HepG2 (cell line): Measurements from ENCODE around the gene EPB41. TPM values are rescaled to one million over a fixed set of nuclear protein-coding genes. Genes with fewer than 3 reads are reported as not detected.

Source experiments
- ATAC-seq: fragments of 200-7000 bp; cut with Tn5 transposase; 3 replicates; pipeline ENCODE4 v1.9.1; 2020; ENCODE audit warnings: mild to moderate bottlenecking, moderate library complexity
- BruUV-seq: library from RNA; stranded (reverse); fragments of 400-500 nt; replicated peaks from 2 replicates; lab custom pipeline; 2021; lab: Mats Ljungman, UMichigan
- CTCF ChIA-PET: fragments of 300-600 bp; formaldehyde crosslinking; extraction: SDS; loops from one replicate; lab custom pipeline; 2021; ENCODE audit warnings: low total read pairs, inconsistent platforms, low intra/inter-chr PET ratio; lab: Yijun Ruan, JAX
- POLR2A ChIA-PET: fragments of 350-600 bp; sonication (Branson Sonifier 250); formaldehyde crosslinking; loops from one replicate; lab custom pipeline; 2020; ENCODE audit warnings: antibody characterized with exemption, inconsistent platforms; lab: Yijun Ruan, JAX
- DNase-seq: peaks from one replicate; pipeline ENCODE4 v3.0.0-alpha.2; 2015; ENCODE audit warnings: low spot score
- FAIRE-seq: peaks from 3 replicates; lab custom pipeline; 2011; peaks lifted over from hg19 to GRCh38; lab: Jason Lieb, UNC
- H2AFZ ChIP-seq: one replicate; pipeline ENCODE4 v1.6.1; 2011; ENCODE audit warnings: low read length, inconsistent platforms
- H3K27ac ChIP-seq: fragments of 300-600 bp; 3 replicates; pipeline ENCODE4 v1.8.0; 2011; ENCODE audit warnings: mixed run types, mild to moderate bottlenecking, mixed read lengths, low read length, inconsistent platforms; ENCODE audit not compliant: insufficient read depth; ENCODE audit errors: extremely low read length
- H3K27me3 ChIP-seq, 2 experiments: fragments of 200-600 bp in 1 of 2; 2 replicates in 1 of 2; 3 replicates in 1 of 2; pipeline versions ENCODE4 v1.6.0 to v1.8.0; 2011; ENCODE audit warnings: low read length in 2 of 2, mild to moderate bottlenecking in 2 of 2, moderate library complexity in 2 of 2, inconsistent platforms in 1 of 2; ENCODE audit not compliant: insufficient read depth in 2 of 2, control insufficient read depth in 1 of 2
- H3K36me3 ChIP-seq, 2 experiments: fragments of 200-600 bp in 1 of 2; replicated peaks in 1 of 2; 2 replicates in 1 of 2; 3 replicates in 1 of 2; pipeline versions ENCODE4 v1.5.1 to v1.8.0; 2011; ENCODE audit warnings: low read length in 2 of 2, inconsistent platforms in 1 of 2; ENCODE audit not compliant: insufficient read depth in 2 of 2, control insufficient read depth in 1 of 2
- H3K4me1 ChIP-seq: 2 replicates; pipeline ENCODE4 v1.5.1; 2012; ENCODE audit warnings: low read length, inconsistent platforms; ENCODE audit not compliant: insufficient read depth
- H3K4me2 ChIP-seq: 2 replicates; pipeline ENCODE4 v1.6.0; 2011; ENCODE audit warnings: low read depth, low read length, inconsistent platforms
- H3K4me3 ChIP-seq, 3 experiments: fragments of 200-600 bp in 1 of 3; sonication (generic), shearing (Covaris generic) in 1 of 3; replicated peaks in 1 of 3; 2 replicates each; pipeline ENCODE4 v1.5.1; 2011 to 2016; ENCODE audit warnings: low read length in 3 of 3, inconsistent platforms in 2 of 3, low read depth in 2 of 3, mild to moderate bottlenecking in 2 of 3, control low read depth in 1 of 3, mixed read lengths in 1 of 3; ENCODE audit not compliant: insufficient read depth in 1 of 3
- H3K79me2 ChIP-seq: one replicate; pipeline ENCODE4 v1.6.1; 2011; ENCODE audit warnings: low read length, inconsistent platforms; ENCODE audit not compliant: insufficient read depth
- H3K9ac ChIP-seq: 2 replicates; pipeline ENCODE4 v1.6.0; 2011; ENCODE audit warnings: mild to moderate bottlenecking, low read depth, low read length, inconsistent platforms; ENCODE audit not compliant: insufficient read depth
- H3K9me3 ChIP-seq: 2 replicates; pipeline ENCODE4 v1.5.1; 2012; ENCODE audit warnings: mild to moderate bottlenecking, low read length
- H4K20me1 ChIP-seq: 2 replicates; pipeline ENCODE4 v1.6.0; 2011; ENCODE audit warnings: inconsistent platforms, mild to moderate bottlenecking, low read length, moderate library complexity; ENCODE audit not compliant: insufficient read depth
- CEBPB ChIP-seq: IDR thresholded peaks from 2 replicates; pipeline ENCODE4 v1.6.1; 2011; ENCODE audit warnings: low read depth, low read length, improper control_type of control experiment, borderline replicate concordance
- CREM ChIP-seq, 2 experiments: sonication (generic) in 1 of 2; formaldehyde crosslinking in 1 of 2; IDR thresholded peaks; 2 replicates each; pipeline versions ENCODE4 v1.4.0 to v1.6.1; 2016 to 2020; ENCODE audit warnings: antibody characterized with exemption in 1 of 2, mild to moderate bottlenecking in 1 of 2, missing genetic modification reagents in 1 of 2
- HMG20A ChIP-seq: IDR thresholded peaks from 2 replicates; pipeline ENCODE4 v1.6.1; 2016; ENCODE audit warnings: borderline replicate concordance
- NR2F1 ChIP-seq, 2 experiments: fragments of 450-650 bp in 1 of 2; formaldehyde crosslinking in 1 of 2; IDR thresholded peaks; 2 replicates each; pipeline versions ENCODE4 v1.5.0 to v1.6.1; 2016 to 2020; ENCODE audit warnings: mild to moderate bottlenecking in 1 of 2, missing compliant biosample characterization in 1 of 2, missing genetic modification reagents in 1 of 2, moderate library complexity in 1 of 2
- ZBTB43 ChIP-seq: sonication (generic); formaldehyde crosslinking; conservative IDR thresholded peaks from 2 replicates; pipeline ENCODE4 v1.4.0; 2020; ENCODE audit warnings: missing genetic modification reagents
- ZNF230 ChIP-seq: sonication (generic); formaldehyde crosslinking; IDR thresholded peaks from 2 replicates; pipeline ENCODE4 v1.4.0; 2020; ENCODE audit warnings: mild to moderate bottlenecking, missing genetic modification reagents
- ZNF670 ChIP-seq: sonication (generic); formaldehyde crosslinking; IDR thresholded peaks from 2 replicates; pipeline ENCODE4 v1.8.0; 2022; ENCODE audit warnings: mild to moderate bottlenecking, missing genetic modification reagents, borderline replicate concordance
- ZNF772 ChIP-seq: sonication (generic); formaldehyde crosslinking; IDR thresholded peaks from 2 replicates; pipeline ENCODE4 v1.5.0; 2020; ENCODE audit warnings: mild to moderate bottlenecking, missing genetic modification reagents
- WGBS: methylation state at CpG from one replicate; pipeline ENCODE4 v1.1.6; 2017; ENCODE audit warnings: low lambda C conversion rate; 5-methylcytosine and 5-hydroxymethylcytosine counted together
- in situ Hi-C: cut with HindIII; loops from 2 replicates; pipeline ENCODE4 v1.10.0; 2017; ENCODE audit warnings: low pct_unique_long_range_greater_than_20kb; ENCODE audit not compliant: extremely low pct_ligation_motif_present
- intact Hi-C: fragments of 100-400 bp; cut with micrococcal nuclease; formaldehyde crosslinking; loops from one replicate; pipeline ENCODE4 v1.10.0; 2022; ENCODE audit not compliant: unreplicated experiment
- polyA plus RNA-seq, 8 experiments: library from polyadenylated mRNA; depleted of rRNA in 3 of 8; stranded (reverse) in 7 of 8; unstranded in 1 of 8; fragments of >200 nt; fragmentation: Illumina TruSeq in 4 of 8; extraction: Trizol in 4 of 8; gene quantifications; 2 replicates each; pipeline versions ENCODE4 v1.2.1 to v1.2.3, GENCODE V29; 2011 to 2016; ENCODE audit warnings: low read depth in 4 of 8, missing spikeins in 1 of 8, mixed read lengths in 1 of 8; ENCODE audit not compliant: insufficient read depth in 1 of 8
- total RNA-seq, 5 experiments: library from RNA; depleted of rRNA; stranded (reverse); fragments of >200 nt; fragmentation: Illumina TruSeq; extraction: Trizol; gene quantifications; 2 replicates each; pipeline ENCODE4 v1.2.3, GENCODE V29; 2016; ENCODE audit warnings: low read depth in 1 of 5
- TF ChIP-seq, protein P1 (sequence below): sonication (generic); formaldehyde crosslinking; IDR thresholded peaks from 2 replicates; pipeline ENCODE4 v1.4.0; 2020; ENCODE audit warnings: low read depth, mild to moderate bottlenecking, missing genetic modification reagents

EPB41 gene
- total and polyA plus RNA-seq, 2 of the 13 experiments (the other 11 are each of a cell fraction or from before 2014, with no cell fraction given): 34.5 to 46.7 TPM

- BruUV-seq: no TSS peak
- no peaks in the 10 kb centered on the region for H4K20me1 ChIP-seq
- H3K27me3 ChIP-seq: no peaks in the 10 kb centered on the region
- DNase-seq (no peak), ATAC-seq (no peak), FAIRE-seq (no peak)
- no peak overlapping the region for H3K27ac ChIP-seq
- in situ Hi-C loops: no loop called here
- H3K4me2 ChIP-seq: no peak overlapping the region
- CTCF ChIA-PET: no interaction called here
- no peak overlapping the region for H3K4me3 ChIP-seq
- H3K9me3 ChIP-seq: no peaks in the 10 kb centered on the region
- POLR2A ChIA-PET: no interaction called here
- H3K79me2 ChIP-seq: peaks cover 63% of the 10 kb centered on the region
- intact Hi-C loops: no loop called here
- no peak overlapping the region for H2AFZ ChIP-seq
- H3K4me1 ChIP-seq: peaks cover 35% of the 10 kb centered on the region
- 96% methylated on average over 3 of the region's 3 CpGs for WGBS
- TF ChIP-seq, protein P1, sequence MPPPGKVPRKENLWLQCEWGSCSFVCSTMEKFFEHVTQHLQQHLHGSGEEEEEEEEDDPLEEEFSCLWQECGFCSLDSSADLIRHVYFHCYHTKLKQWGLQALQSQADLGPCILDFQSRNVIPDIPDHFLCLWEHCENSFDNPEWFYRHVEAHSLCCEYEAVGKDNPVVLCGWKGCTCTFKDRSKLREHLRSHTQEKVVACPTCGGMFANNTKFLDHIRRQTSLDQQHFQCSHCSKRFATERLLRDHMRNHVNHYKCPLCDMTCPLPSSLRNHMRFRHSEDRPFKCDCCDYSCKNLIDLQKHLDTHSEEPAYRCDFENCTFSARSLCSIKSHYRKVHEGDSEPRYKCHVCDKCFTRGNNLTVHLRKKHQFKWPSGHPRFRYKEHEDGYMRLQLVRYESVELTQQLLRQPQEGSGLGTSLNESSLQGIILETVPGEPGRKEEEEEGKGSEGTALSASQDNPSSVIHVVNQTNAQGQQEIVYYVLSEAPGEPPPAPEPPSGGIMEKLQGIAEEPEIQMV (CRISPR knock-in tag): no peak
- TF ChIP-seq ZNF670 (CRISPR knock-in tag) (no peak), ZBTB43 (CRISPR knock-in tag) (no peak), HMG20A (no peak), NR2F1 (CRISPR knock-in tag; IDR thresholded peaks at IDR 0.05) (no peak), ZNF772 (no peak), CEBPB (peak; percentile 67), CREM (IDR thresholded peaks at IDR 0.05) (no peak), CREM (CRISPR knock-in tag; IDR thresholded peaks at IDR 0.05) (no peak), ZNF230 (CRISPR knock-in tag) (no peak)
- H3K9ac ChIP-seq: no peak overlapping the region
- H3K36me3 ChIP-seq: no peaks in the 10 kb centered on the region
Measured at GRCh38 chr1:28921286-28921869, 7.0 kb downstream of the EPB41 start.
